GM23338 (cell line): ENCODE measurements around the gene MIR17HG. TPM values are rescaled to one million over a fixed set of nuclear protein-coding genes. Genes with fewer than 3 reads are reported as not detected.

Experiments
- ATAC-seq: fragments of 200-7000 bp; cut with Tn5 transposase; 3 replicates; pipeline ENCODE4 v1.9.1; 2020
- DNase-seq: peaks from one replicate; pipeline ENCODE4 v3.0.0-alpha.2; 2015; ENCODE audit warnings: low spot score
- H2AFZ ChIP-seq: fragments of 200-600 bp; sonication (generic); 2 replicates; pipeline ENCODE4 v1.8.0; 2016; ENCODE audit warnings: antibody characterized with exemption, mild to moderate bottlenecking, moderate library complexity
- H3F3A ChIP-seq: fragments of 200-600 bp; sonication (generic); replicated peaks from 2 replicates; pipeline ENCODE4 v1.8.0; 2017; ENCODE audit warnings: antibody characterized with exemption, mixed run types, low read depth
- H3K27ac ChIP-seq: fragments of 200-600 bp; sonication (generic); 2 replicates; pipeline ENCODE4 v1.6.1; 2016; ENCODE audit warnings: low read depth
- H3K27me3 ChIP-seq: fragments of 200-600 bp; sonication (generic); 2 replicates; pipeline ENCODE4 v1.8.0; 2016; ENCODE audit warnings: mild to moderate bottlenecking, mixed run types, moderate library complexity; ENCODE audit not compliant: insufficient read depth
- H3K36me3 ChIP-seq: fragments of 200-600 bp; sonication (generic); 2 replicates; pipeline ENCODE4 v1.8.0; 2016; ENCODE audit warnings: mild to moderate bottlenecking; ENCODE audit not compliant: insufficient read depth
- H3K4me1 ChIP-seq: fragments of 200-600 bp; sonication (generic); 2 replicates; pipeline ENCODE4 v1.8.0; 2016; ENCODE audit warnings: mild to moderate bottlenecking, moderate library complexity; ENCODE audit not compliant: insufficient read depth
- H3K4me2 ChIP-seq: fragments of 200-600 bp; sonication (generic); 2 replicates; pipeline ENCODE4 v1.7.1; 2017; ENCODE audit warnings: mixed run types
- H3K4me3 ChIP-seq: fragments of 200-600 bp; sonication (generic); 2 replicates; pipeline ENCODE4 v1.6.1; 2016; ENCODE audit warnings: mixed run types
- H3K79me2 ChIP-seq: fragments of 200-600 bp; sonication (generic); replicated peaks from 2 replicates; pipeline ENCODE4 v1.8.0; 2017; ENCODE audit warnings: mild to moderate bottlenecking; ENCODE audit not compliant: insufficient read depth
- H3K9me2 ChIP-seq: fragments of 200-600 bp; sonication (generic); 2 replicates; pipeline ENCODE4 v1.8.0; 2017; ENCODE audit not compliant: insufficient read depth
- H4K20me1 ChIP-seq: fragments of 200-600 bp; sonication (generic); replicated peaks from 2 replicates; pipeline ENCODE4 v1.8.0; 2017; ENCODE audit warnings: mild to moderate bottlenecking; ENCODE audit not compliant: insufficient read depth
- H3K27ac Mint-ChIP-seq: 2 replicates; pipeline ENCODE4 v1.8.0; 2020; ENCODE audit warnings: inconsistent platforms, mild to moderate bottlenecking, moderate library complexity, mixed read lengths
- H3K27me3 Mint-ChIP-seq: 3 replicates; pipeline ENCODE4 v1.8.0; 2022; ENCODE audit warnings: low read depth, mild to moderate bottlenecking, moderate library complexity, mixed read lengths, inconsistent platforms; ENCODE audit not compliant: insufficient read depth, poor library complexity
- H3K36me3 Mint-ChIP-seq: 3 replicates; pipeline ENCODE4 v1.8.0; 2021; ENCODE audit warnings: low read depth, mild to moderate bottlenecking, inconsistent platforms, moderate library complexity, mixed read lengths
- H3K4me1 Mint-ChIP-seq: 3 replicates; pipeline ENCODE4 v1.8.0; 2020; ENCODE audit warnings: mild to moderate bottlenecking, inconsistent platforms, mixed read lengths
- H3K4me3 Mint-ChIP-seq: 3 replicates; pipeline ENCODE4 v1.8.0; 2021; ENCODE audit warnings: moderate library complexity, mild to moderate bottlenecking, inconsistent platforms, mixed read lengths
- H3K9me3 Mint-ChIP-seq: 3 replicates; pipeline ENCODE4 v1.8.0; 2020; ENCODE audit warnings: moderate library complexity, mild to moderate bottlenecking, inconsistent platforms, mixed read lengths
- CREB1 ChIP-seq: fragments of 250-450 bp; sonication (Bioruptor Pico); IDR thresholded peaks from 2 replicates; pipeline ENCODE4 v1.5.0; 2020; ENCODE audit warnings: low read depth, mild to moderate bottlenecking, moderate library complexity
- CTCF ChIP-seq, 2 experiments: fragments of 200-600 bp in 1 of 2; sonication (generic) in 1 of 2; conservative IDR thresholded peaks; 2 replicates each; pipeline versions ENCODE4 v1.5.1 to v1.6.1; 2016 to 2017; ENCODE audit warnings: antibody characterized with exemption in 2 of 2, low read depth in 2 of 2, mild to moderate bottlenecking in 2 of 2, moderate library complexity in 1 of 2
- EZH2 ChIP-seq: fragments of 200-600 bp; sonication (generic); IDR thresholded peaks from one replicate; pipeline ENCODE4 v1.8.0; 2017; ENCODE audit warnings: antibody characterized with exemption, mild to moderate bottlenecking, low read depth; ENCODE audit not compliant: unreplicated experiment
- EZH2phosphoT487 ChIP-seq: fragments of 200-600 bp; sonication (generic); IDR thresholded peaks from one replicate; pipeline ENCODE4 v1.8.1; 2018; ENCODE audit warnings: antibody characterized with exemption; ENCODE audit not compliant: unreplicated experiment
- JUNB ChIP-seq: IDR thresholded peaks from one replicate; pipeline ENCODE4 v1.6.1; 2016; ENCODE audit warnings: antibody characterized with exemption; ENCODE audit not compliant: unreplicated experiment
- POLR2AphosphoS5 ChIP-seq: IDR thresholded peaks from 2 replicates; pipeline ENCODE4 v1.6.1; 2016; ENCODE audit warnings: antibody characterized with exemption, low read depth
- STAT1 ChIP-seq: IDR thresholded peaks from one replicate; pipeline ENCODE4 v1.6.1; 2016; ENCODE audit warnings: antibody characterized with exemption; ENCODE audit not compliant: unreplicated experiment
- ZNF114 ChIP-seq: fragments of 250-450 bp; sonication (Bioruptor Pico); IDR thresholded peaks from 2 replicates; pipeline ENCODE4 v1.5.0; 2020; ENCODE audit warnings: mild to moderate bottlenecking, moderate library complexity
- ZNF331 ChIP-seq: fragments of 250-450 bp; sonication (Bioruptor Pico); IDR thresholded peaks from 2 replicates; pipeline ENCODE4 v1.5.0; 2020; ENCODE audit warnings: low read depth, mild to moderate bottlenecking, moderate library complexity
- ZNF462 ChIP-seq: fragments of 250-450 bp; sonication (Bioruptor Pico); IDR thresholded peaks from 2 replicates; pipeline ENCODE4 v1.5.0; 2020; ENCODE audit warnings: mild to moderate bottlenecking, moderate library complexity
- polyA plus RNA-seq: library from polyadenylated mRNA; unstranded; fragments of >200 nt; fragmentation: Nextera tagmentation; extraction: Ambion mirVana; gene quantifications from 2 replicates; pipeline ENCODE4 v1.2.1, GENCODE V29; 2016
- total RNA-seq: library from RNA; depleted of rRNA; stranded (reverse); fragments of >200 nt; shearing (Covaris generic); gene quantifications from 2 replicates; pipeline ENCODE4 v1.2.3, GENCODE V29; 2014
- TF ChIP-seq, protein P1 (sequence below): IDR thresholded peaks from one replicate; pipeline ENCODE4 v1.6.1; 2018; ENCODE audit warnings: antibody characterized with exemption; ENCODE audit not compliant: unreplicated experiment
- TF ChIP-seq, protein P2 (sequence below): IDR thresholded peaks from 2 replicates; pipeline ENCODE4 v1.6.1; 2016; ENCODE audit warnings: antibody characterized with exemption

MIR17HG gene
- total and polyA plus RNA-seq, 2 experiments from 2014 or later: 14.8 to 46.0 TPM

DNA sequence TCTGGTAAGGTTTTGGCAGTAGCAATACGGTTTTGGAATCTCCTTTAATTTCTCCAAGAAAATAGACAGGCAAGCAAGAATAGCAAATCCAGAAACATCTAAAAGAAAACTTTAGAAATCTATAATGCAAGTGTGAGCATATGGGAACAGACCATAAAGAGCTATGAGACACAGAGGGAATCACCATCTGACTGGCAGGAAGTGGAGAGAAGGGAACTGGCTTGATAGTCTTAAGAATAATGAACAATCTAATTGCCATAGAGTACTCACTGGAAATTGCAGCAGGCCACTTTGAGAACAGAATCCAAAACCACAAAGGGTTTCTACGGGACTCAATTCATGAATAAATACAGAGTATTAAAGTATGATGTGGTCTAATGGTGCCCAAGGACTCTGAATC is 39.6 kb upstream of the MIR17HG start:
- no peaks in the 10 kb centered on the region for H3K9me3 Mint-ChIP-seq
- ATAC-seq: no peak

More for the DNA sequence above, 39.6 kb upstream of the MIR17HG start:
- no peak overlapping the region for H3K4me2 ChIP-seq
- H3K36me3 ChIP-seq: no peaks in the 10 kb centered on the region
- Mint-ChIP-seq H3K4me1 (peaks cover 7% of the 10 kb centered on the region), H3K36me3 (no peaks in the 10 kb centered on the region), H3K27me3 (peaks cover 3% of the 10 kb centered on the region), H3K4me3 (no peak overlapping the region), H3K27ac (no peak overlapping the region)
- no peak overlapping the region for H3K27ac ChIP-seq
- H3K27me3 ChIP-seq: no peaks in the 10 kb centered on the region
- H3K9me2 ChIP-seq: no peaks in the 10 kb centered on the region
- TF ChIP-seq JUNB: no peak
- TF ChIP-seq, protein P1, sequence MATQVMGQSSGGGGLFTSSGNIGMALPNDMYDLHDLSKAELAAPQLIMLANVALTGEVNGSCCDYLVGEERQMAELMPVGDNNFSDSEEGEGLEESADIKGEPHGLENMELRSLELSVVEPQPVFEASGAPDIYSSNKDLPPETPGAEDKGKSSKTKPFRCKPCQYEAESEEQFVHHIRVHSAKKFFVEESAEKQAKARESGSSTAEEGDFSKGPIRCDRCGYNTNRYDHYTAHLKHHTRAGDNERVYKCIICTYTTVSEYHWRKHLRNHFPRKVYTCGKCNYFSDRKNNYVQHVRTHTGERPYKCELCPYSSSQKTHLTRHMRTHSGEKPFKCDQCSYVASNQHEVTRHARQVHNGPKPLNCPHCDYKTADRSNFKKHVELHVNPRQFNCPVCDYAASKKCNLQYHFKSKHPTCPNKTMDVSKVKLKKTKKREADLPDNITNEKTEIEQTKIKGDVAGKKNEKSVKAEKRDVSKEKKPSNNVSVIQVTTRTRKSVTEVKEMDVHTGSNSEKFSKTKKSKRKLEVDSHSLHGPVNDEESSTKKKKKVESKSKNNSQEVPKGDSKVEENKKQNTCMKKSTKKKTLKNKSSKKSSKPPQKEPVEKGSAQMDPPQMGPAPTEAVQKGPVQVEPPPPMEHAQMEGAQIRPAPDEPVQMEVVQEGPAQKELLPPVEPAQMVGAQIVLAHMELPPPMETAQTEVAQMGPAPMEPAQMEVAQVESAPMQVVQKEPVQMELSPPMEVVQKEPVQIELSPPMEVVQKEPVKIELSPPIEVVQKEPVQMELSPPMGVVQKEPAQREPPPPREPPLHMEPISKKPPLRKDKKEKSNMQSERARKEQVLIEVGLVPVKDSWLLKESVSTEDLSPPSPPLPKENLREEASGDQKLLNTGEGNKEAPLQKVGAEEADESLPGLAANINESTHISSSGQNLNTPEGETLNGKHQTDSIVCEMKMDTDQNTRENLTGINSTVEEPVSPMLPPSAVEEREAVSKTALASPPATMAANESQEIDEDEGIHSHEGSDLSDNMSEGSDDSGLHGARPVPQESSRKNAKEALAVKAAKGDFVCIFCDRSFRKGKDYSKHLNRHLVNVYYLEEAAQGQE: no peak
- no peak for TF ChIP-seq EZH2
- TF ChIP-seq ZNF331 (CRISPR knock-in tag): no peak
- TF ChIP-seq CREB1 (CRISPR knock-in tag): no peak
- TF ChIP-seq EZH2phosphoT487: no peak
- no peak for TF ChIP-seq CTCF (conservative IDR thresholded peaks at IDR 0.05; ENCODE audit: low read depth in 2 of 2)
- TF ChIP-seq STAT1: no peak
- no peak for TF ChIP-seq ZNF114 (CRISPR knock-in tag)
- no peak for TF ChIP-seq POLR2AphosphoS5
- TF ChIP-seq, protein P2, sequence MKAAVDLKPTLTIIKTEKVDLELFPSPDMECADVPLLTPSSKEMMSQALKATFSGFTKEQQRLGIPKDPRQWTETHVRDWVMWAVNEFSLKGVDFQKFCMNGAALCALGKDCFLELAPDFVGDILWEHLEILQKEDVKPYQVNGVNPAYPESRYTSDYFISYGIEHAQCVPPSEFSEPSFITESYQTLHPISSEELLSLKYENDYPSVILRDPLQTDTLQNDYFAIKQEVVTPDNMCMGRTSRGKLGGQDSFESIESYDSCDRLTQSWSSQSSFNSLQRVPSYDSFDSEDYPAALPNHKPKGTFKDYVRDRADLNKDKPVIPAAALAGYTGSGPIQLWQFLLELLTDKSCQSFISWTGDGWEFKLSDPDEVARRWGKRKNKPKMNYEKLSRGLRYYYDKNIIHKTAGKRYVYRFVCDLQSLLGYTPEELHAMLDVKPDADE: no peak
- TF ChIP-seq ZNF462 (CRISPR knock-in tag): no peak
- H4K20me1 ChIP-seq: no peaks in the 10 kb centered on the region
- H3F3A ChIP-seq: no peaks in the 10 kb centered on the region
- no peaks in the 10 kb centered on the region for H3K79me2 ChIP-seq
- H3K4me1 ChIP-seq: no peaks in the 10 kb centered on the region
- no peak for DNase-seq
- 0 out of 2 replicates have a peak overlapping the region, but pooled peaks have one; percentile 43 for H2AFZ ChIP-seq
- H3K4me3 ChIP-seq: no peak overlapping the region
